ENCODE data around the gene PCDHGC5.

The PCDHGC5 gene

GRCh38 chr5:141495453-141495811, 6.6 kb downstream of the PCDHGC5 start:
- Histone ChIP-seq H3K27ac (ENCODE audit: low read depth, low read length, poor library complexity, severe bottlenecking) (no peak overlapping the region), H4K20me1 (ENCODE audit: insufficient read depth, low read length) (no peaks in the 10 kb centered on the region), H3K9me3 (ENCODE audit: low read length) (no peaks in the 10 kb centered on the region), H3K79me2 (ENCODE audit: insufficient read depth, low read length) (no peaks in the 10 kb centered on the region), H3K4me3 (ENCODE audit: low read depth, low read length, poor library complexity, severe bottlenecking) (no peak overlapping the region), H3F3A (ENCODE audit: insufficient read depth, low read length) (no peaks in the 10 kb centered on the region), H3K9me2 (ENCODE audit: low read depth, low read length) (no peaks in the 10 kb centered on the region), H3K36me3 (ENCODE audit: insufficient read depth, low read length) (no peaks in the 10 kb centered on the region), H2AFZ (ENCODE audit: low read length) (no peak overlapping the region), H3K9ac (ENCODE audit: low read length) (no peak overlapping the region), H3K4me2 (ENCODE audit: low read length) (no peak overlapping the region), H3K4me1 (ENCODE audit: insufficient read depth, low read length, severe bottlenecking) (no peaks in the 10 kb centered on the region), H3K27me3 (ENCODE audit: insufficient read depth, low read length) (no peaks in the 10 kb centered on the region)
- TF ChIP-seq EZH2 (IDR thresholded peaks at IDR 0.05; ENCODE audit: borderline replicate concordance, low read length) (no peak), CTCF (IDR thresholded peaks at IDR 0.05; ENCODE audit: low read length) (no peak)

GRCh38 chr5:141496038-141496437, 7.2 kb downstream of the PCDHGC5 start:
- no peak overlapping the region for H3K4me2 ChIP-seq (ENCODE audit: low read length)
- no peaks in the 10 kb centered on the region for H3K36me3 ChIP-seq (ENCODE audit: insufficient read depth, low read length)
- no peak overlapping the region for H3K4me3 ChIP-seq (ENCODE audit: low read depth, low read length, poor library complexity, severe bottlenecking)

GRCh38 chr5:141501761-141502160, 12.9 kb downstream of the PCDHGC5 start:
- Histone ChIP-seq H3K9ac (ENCODE audit: low read length) (no peak overlapping the region), H3K27ac (ENCODE audit: low read depth, low read length, poor library complexity, severe bottlenecking) (no peak overlapping the region)

More at GRCh38 chr5:141496038-141496437, 7.2 kb downstream of the PCDHGC5 start:
- Histone ChIP-seq H3K9ac (ENCODE audit: low read length) (no peak overlapping the region), H3F3A (ENCODE audit: insufficient read depth, low read length) (no peaks in the 10 kb centered on the region), H3K27ac (ENCODE audit: low read depth, low read length, poor library complexity, severe bottlenecking) (no peak overlapping the region), H3K4me1 (ENCODE audit: insufficient read depth, low read length, severe bottlenecking) (no peaks in the 10 kb centered on the region), H3K9me2 (ENCODE audit: low read depth, low read length) (no peaks in the 10 kb centered on the region), H4K20me1 (ENCODE audit: insufficient read depth, low read length) (no peaks in the 10 kb centered on the region), H3K9me3 (ENCODE audit: low read length) (no peaks in the 10 kb centered on the region), H2AFZ (ENCODE audit: low read length) (no peak overlapping the region), H3K27me3 (ENCODE audit: insufficient read depth, low read length) (no peaks in the 10 kb centered on the region), H3K79me2 (ENCODE audit: insufficient read depth, low read length) (no peaks in the 10 kb centered on the region)
- no peak for TF ChIP-seq CTCF (IDR thresholded peaks at IDR 0.05; ENCODE audit: low read length)
- TF ChIP-seq EZH2 (IDR thresholded peaks at IDR 0.05; ENCODE audit: borderline replicate concordance, low read length) = no peak

More at GRCh38 chr5:141501761-141502160, 12.9 kb downstream of the PCDHGC5 start:
- Histone ChIP-seq H3K9me3 (ENCODE audit: low read length) (no peaks in the 10 kb centered on the region), H3K27me3 (ENCODE audit: insufficient read depth, low read length) (no peaks in the 10 kb centered on the region), H3K79me2 (ENCODE audit: insufficient read depth, low read length) (no peaks in the 10 kb centered on the region), H3K4me3 (ENCODE audit: low read depth, low read length, poor library complexity, severe bottlenecking) (no peak overlapping the region), H3K9me2 (ENCODE audit: low read depth, low read length) (no peaks in the 10 kb centered on the region), H3F3A (ENCODE audit: insufficient read depth, low read length) (no peaks in the 10 kb centered on the region), H3K4me2 (ENCODE audit: low read length) (no peak overlapping the region), H2AFZ (ENCODE audit: low read length) (no peak overlapping the region), H3K36me3 (ENCODE audit: insufficient read depth, low read length) (no peaks in the 10 kb centered on the region), H3K4me1 (ENCODE audit: insufficient read depth, low read length, severe bottlenecking) (peaks cover 17% of the 10 kb centered on the region), H4K20me1 (ENCODE audit: insufficient read depth, low read length) (no peaks in the 10 kb centered on the region)
- no peak for TF ChIP-seq CTCF (IDR thresholded peaks at IDR 0.05; ENCODE audit: low read length)
- TF ChIP-seq EZH2 (IDR thresholded peaks at IDR 0.05; ENCODE audit: borderline replicate concordance, low read length) = no peak

All from OCI-LY1 (cell line).